ENCODE measurements around the gene ACOT8. TPM values are rescaled to one million over a fixed set of nuclear protein-coding genes. Genes with fewer than 3 reads are reported as not detected.

ACOT8 gene
- total RNA-seq, 4 donors from 2014 or later = 32.3 to 66.2 (median 41.4) TPM

- DNase-seq (no peak), ATAC-seq (no peak)
- Histone ChIP-seq H3K9me3 (no peaks in the 10 kb centered on the region), H3K27ac (no peak overlapping the region), H3K27me3 (no peaks in the 10 kb centered on the region), H3K36me3 (peaks cover 0 to 56% of the 10 kb centered on the region in 2 donors), H3K4me1 (no peaks in the 10 kb centered on the region), H3K4me3 (no peak overlapping the region)
- in situ Hi-C loops (cut with MboI; ENCODE audit: low sequenced_read_pairs in 4 of 4) (no loop called here), intact Hi-C loops (cut with DNase I; ENCODE audit: low total_unique reads) (no loop called here)
- TF ChIP-seq CTCF (IDR thresholded peaks at IDR 0.05 in 4 of 5, conservative IDR thresholded peaks at IDR 0.05 in 1 of 5) (no peak), POLR2A (IDR thresholded peaks at IDR 0.05) (no peak)
These were observed 42.0 kb upstream of the ACOT8 start for GRCh38 chr20:45899046-45899835.

GRCh38 chr20:45898285-45898684 lies 41.1 kb upstream of the ACOT8 start:
- DNase-seq (no peak), ATAC-seq (no peak)
- Histone ChIP-seq H3K4me1 (no peaks in the 10 kb centered on the region), H3K27ac (no peak overlapping the region), H3K4me3 (no peak overlapping the region), H3K36me3 (peaks cover 0 to 66% of the 10 kb centered on the region in 2 donors), H3K27me3 (no peaks in the 10 kb centered on the region), H3K9me3 (no peaks in the 10 kb centered on the region)
- no peak for TF ChIP-seq POLR2A (IDR thresholded peaks at IDR 0.05)
- intact Hi-C loops (cut with DNase I; ENCODE audit: low total_unique reads) = no loop called here
- in situ Hi-C loops (cut with MboI; ENCODE audit: low sequenced_read_pairs in 4 of 4) = no loop called here

GRCh38 chr20:45897692-45898091 lies 40.5 kb upstream of the ACOT8 start:
- Histone ChIP-seq H3K27ac (no peak overlapping the region), H3K4me1 (peaks cover 0 to under 1% of the 10 kb centered on the region in 2 donors), H3K27me3 (no peaks in the 10 kb centered on the region), H3K4me3 (no peak overlapping the region), H3K36me3 (peaks cover 0 to 72% of the 10 kb centered on the region in 2 donors), H3K9me3 (no peaks in the 10 kb centered on the region)
- TF ChIP-seq CTCF (IDR thresholded peaks at IDR 0.05 in 4 of 5, conservative IDR thresholded peaks at IDR 0.05 in 1 of 5) (no peak), POLR2A (IDR thresholded peaks at IDR 0.05) (no peak)
- in situ Hi-C loops (cut with MboI; ENCODE audit: low sequenced_read_pairs in 4 of 4) = no loop called here
- ATAC-seq (no peak), DNase-seq (no peak)
- intact Hi-C loops (cut with DNase I; ENCODE audit: low total_unique reads) = no loop called here

GRCh38 chr20:45897289-45897688 lies 40.1 kb upstream of the ACOT8 start:
- no peak for TF ChIP-seq POLR2A (IDR thresholded peaks at IDR 0.05)
- no peak for TF ChIP-seq CTCF (IDR thresholded peaks at IDR 0.05 in 4 of 5, conservative IDR thresholded peaks at IDR 0.05 in 1 of 5)
- no peak for DNase-seq
- ATAC-seq = no peak
- no peak overlapping the region for H3K4me3 ChIP-seq
- no peak overlapping the region for H3K27ac ChIP-seq
- in situ Hi-C loops (cut with MboI; ENCODE audit: low sequenced_read_pairs in 4 of 4) (no loop called here), intact Hi-C loops (cut with DNase I; ENCODE audit: low total_unique reads) (no loop called here)
- H3K9me3 ChIP-seq = no peaks in the 10 kb centered on the region
- no peaks in the 10 kb centered on the region for H3K27me3 ChIP-seq
- H3K4me1 ChIP-seq = peaks cover 2 to 4% of the 10 kb centered on the region in 2 donors
- H3K36me3 ChIP-seq = peaks cover 0 to 76% of the 10 kb centered on the region in 2 donors

- no peaks in the 10 kb centered on the region for H3K9me3 ChIP-seq
- peaks cover 7 to 10% of the 10 kb centered on the region in 2 donors for H3K4me1 ChIP-seq
- H3K36me3 ChIP-seq = peaks cover 0 to 76% of the 10 kb centered on the region in 2 donors
- no peak for DNase-seq
- no peaks in the 10 kb centered on the region for H3K27me3 ChIP-seq
- no peak for ATAC-seq
- H3K27ac ChIP-seq = no peak overlapping the region
- in situ Hi-C loops (cut with MboI; ENCODE audit: low sequenced_read_pairs in 4 of 4) = no loop called here
- TF ChIP-seq CTCF (IDR thresholded peaks at IDR 0.05 in 4 of 5, conservative IDR thresholded peaks at IDR 0.05 in 1 of 5) (no peak), POLR2A (IDR thresholded peaks at IDR 0.05) (no peak)
- intact Hi-C loops (cut with DNase I; ENCODE audit: low total_unique reads) = no loop called here
- H3K4me3 ChIP-seq = no peak overlapping the region
These were observed 39.5 kb upstream of the ACOT8 start for GRCh38 chr20:45896641-45897161.
